Renal pelvis (tissue), 4 donors: ENCODE measurements around the gene B4GALT5. TPM values are rescaled to one million over a fixed set of nuclear protein-coding genes. Genes with fewer than 3 reads are reported as not detected.

Experiments
- DNase-seq: peaks from one replicate; pipeline ENCODE4 v3.0.0-alpha.2; 2013
- polyA plus RNA-seq, 3 donors: library from polyadenylated mRNA; unstranded; fragments of 120-200 nt; gene quantifications; one replicate each; pipeline ENCODE4 v1.2.1, GENCODE V29; 2013; ENCODE audit not compliant: insufficient read length in 3 of 3

The B4GALT5 gene
- polyA plus RNA-seq, 3 donors, result 46.5 to 51.9 (median 48.3) TPM

DNA sequence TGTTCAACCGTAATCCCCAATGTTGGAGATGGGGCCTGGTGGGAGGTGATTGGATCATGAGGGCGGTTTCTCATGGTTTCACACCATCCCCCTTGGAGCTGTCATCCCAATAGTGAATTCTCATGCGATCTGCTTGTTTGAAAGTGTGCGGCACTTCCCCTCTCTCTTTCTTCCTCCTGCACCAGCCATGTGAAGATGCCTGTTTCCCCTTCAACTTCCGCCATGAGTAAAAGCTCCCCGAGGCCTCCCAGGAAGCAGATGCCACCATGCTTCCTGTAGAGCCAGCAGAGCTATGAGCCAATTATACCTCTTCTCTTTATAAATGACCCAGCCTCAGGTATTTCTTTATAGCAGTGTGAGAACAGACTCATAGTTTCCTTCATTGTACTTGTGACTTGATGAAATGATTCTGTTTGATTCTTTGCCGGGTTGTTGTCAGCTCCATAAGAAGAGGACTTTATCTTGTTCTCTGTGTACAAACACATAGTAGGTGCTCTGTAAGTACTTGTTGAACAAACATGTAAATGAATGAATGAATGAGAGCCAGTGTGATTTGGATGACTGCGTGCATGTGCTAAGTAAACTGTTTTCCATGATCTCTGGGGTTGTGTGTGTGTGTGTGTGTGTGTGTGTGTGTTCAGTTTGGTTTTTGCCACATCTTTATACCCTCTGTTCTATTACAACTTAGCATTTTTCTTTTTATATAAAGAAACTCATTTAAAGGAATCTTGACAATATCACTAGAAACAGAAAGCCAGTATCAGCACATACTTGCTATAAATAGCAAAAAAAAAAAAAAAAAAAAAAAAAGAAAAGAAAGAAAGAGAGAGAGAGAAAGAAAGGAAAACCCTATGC is 123.3 kb downstream of the B4GALT5 start:
- DNase-seq, result no peak

DNA sequence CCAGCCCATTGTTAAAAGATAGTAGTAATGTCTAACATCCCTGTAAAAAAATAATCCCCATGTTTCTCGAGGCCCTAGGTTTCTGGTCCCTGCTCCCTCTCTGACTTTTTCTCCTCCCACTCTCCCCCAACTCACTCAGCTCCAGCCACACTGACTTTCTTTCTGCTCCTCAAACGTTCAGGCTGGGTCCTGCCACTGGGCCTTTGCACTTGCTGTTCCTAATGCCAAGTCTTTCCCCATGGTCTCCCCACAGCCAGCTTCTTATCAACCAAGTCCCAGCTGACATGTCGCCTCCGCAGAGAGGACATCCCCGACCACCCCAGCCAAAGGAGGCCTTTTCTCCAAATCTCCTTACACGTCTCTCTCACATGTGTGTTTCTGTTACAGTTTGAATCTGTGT is 123.9 kb downstream of the B4GALT5 start:
- DNase-seq, result no peak

DNA sequence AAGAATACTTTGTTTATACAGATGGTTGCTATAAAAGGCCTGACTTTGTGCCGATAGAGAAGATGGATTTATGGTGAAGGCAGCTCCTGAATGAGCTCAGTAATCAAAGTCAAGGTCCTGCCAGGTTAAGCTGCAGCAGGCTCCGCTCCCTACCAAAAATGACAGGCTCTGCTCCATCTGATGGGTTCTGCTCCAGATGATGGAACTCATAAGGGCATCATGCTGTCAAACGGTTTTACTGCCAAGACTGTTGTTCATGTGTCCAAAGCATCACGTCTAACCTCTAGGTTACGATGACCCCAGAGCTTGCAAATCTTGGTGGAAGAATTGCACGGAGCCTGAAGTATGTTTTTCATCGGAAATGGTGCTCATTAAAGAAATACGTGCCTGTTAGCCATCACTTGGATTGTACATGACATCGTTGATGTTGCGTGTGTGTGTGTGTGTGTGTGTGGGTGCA is 126.5 kb downstream of the B4GALT5 start:
- DNase-seq, result peak; percentile 88

DNA sequence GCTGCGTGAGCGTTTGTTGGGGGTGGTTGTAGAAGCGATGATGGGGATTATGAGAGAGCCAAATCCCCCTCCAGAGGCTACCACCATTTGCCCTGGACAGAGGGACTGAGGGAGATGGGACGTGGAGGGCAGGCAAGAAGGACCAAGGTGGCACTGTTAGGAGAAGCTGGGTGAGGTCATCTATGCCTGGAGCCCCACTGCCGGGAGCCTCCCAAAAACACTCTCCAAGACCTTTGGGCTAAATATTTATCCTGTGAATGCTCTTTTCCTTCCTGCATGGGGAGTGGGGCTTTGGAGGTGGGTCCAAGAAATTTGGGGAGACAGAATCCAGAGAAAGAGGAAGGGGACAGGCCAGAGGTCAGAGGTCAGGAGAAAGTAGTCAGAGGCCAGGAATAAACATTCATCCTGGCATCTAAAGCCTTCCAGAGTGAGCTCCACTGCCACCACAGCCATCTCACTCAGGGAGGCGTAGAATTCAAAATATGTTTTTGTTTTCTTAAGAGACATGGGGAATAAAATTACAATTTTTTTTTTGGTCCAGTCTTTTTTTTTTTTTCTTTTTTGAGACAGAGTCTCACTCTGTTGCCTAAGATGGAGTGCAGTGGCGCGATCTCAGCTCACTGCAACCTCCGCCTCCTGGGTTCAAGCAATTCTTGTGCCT is 128.0 kb downstream of the B4GALT5 start:
- no peak for DNase-seq

DNA sequence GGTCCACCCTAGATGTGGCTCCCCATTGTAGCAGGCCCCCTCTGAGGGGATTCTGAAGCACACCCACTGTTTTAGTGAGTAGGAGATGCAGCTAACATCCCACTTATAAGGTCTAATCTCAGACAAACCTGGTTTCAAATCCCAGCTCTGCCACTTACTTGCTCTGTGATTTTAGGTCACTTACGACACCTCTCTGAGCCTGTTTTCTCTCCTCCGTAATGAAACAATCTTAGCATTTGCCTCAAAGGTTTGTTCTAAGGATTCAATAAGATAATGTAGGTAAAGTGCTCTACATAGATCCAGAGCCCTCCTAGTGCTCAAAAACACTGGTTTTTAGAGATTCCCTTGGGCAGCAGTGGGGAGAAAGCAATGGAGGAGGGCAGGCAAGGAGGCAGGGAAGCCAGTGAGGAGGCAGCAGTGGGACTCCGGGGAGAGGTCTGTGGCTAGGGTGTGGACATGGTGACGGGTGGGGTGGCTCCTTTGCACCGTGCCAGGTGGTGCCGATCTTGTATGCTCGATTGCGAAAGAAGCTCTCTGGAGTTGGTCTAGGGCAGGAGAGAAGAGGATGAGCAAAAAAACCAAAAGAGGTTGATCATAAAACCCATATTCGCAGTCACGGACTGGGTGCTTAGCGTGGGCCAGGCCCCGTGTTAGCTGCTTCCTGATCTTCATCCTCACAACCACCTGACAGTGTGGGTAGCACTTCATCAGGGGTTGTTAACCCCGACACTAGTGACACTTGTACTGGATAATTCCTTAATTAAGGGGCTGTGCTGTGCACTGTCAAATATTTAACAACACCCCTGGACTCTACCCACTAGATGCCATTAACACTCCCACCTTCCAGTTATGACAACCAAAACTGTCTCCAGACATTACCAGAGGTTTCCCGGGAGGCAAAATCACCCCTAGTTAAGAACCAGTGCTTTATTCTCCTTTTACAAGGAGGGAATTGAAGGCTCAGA is 129.0 kb downstream of the B4GALT5 start:
- DNase-seq, result no peak

DNA sequence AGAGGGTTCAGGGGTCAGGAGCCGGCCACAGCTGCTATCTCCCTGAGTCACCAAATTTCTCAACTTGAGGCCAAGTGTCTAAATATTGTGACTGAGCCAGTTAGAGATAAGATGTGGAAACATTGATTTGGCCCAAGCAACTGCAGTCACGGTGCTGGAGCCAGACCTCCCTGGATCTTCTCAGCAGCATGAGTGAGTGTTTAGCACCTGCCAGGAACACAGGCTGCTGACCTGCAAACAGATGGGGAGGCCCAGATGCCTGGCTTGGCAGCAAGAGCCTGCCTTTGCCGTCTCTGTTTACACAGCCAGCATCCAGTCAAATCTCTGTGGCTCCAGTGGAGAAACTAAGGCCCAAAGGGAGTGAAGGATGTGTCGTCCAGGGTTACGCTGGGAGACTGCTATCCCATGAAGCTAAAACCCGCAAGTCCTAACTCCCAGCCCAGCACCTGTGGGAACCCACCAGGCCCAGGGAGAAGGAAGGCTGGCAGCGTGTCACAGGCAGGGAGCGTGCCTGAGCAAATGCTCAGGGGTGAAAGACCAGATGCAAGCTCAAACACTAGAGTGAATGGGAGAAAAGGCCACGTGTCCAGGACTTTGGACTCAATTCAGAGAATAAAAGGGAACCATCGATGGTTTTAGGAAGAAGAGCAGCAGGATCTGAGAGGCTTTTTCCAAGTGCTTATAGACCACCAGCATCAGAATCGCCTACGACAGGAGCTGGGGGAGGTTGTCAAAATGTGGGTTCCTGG is 129.8 kb downstream of the B4GALT5 start:
- no peak for DNase-seq

DNA sequence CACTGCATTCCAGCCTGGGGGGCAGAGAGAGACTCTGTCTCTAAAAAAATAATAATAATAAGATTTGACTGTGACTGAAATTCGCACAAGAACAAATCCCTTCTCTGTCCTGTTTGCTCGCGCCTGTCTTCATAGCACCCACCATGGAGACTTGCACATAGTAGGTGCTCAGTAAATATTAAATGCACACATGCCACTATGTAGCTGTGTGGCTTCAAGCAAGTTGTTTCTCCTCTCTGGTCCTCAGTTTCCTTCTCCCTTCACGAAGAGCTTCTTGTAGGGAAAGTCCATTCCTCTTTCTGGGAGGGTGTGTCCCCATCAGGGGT is 130.4 kb downstream of the B4GALT5 start:
- no peak for DNase-seq

Other genes with a start within 250 kb of the B4GALT5 start
- gene KCNB1, start 231.2 kb downstream of the B4GALT5 start, polyA plus RNA-seq, result under 1 TPM; 0.37 to 0.57 (median 0.50) TPM
- gene PTGIS, start 145.7 kb downstream of the B4GALT5 start, polyA plus RNA-seq, result 10 to 100 TPM; 29.5 to 34.6 (median 32.9) TPM
- 10 to 100 TPM in 2 of 3 donors, 1 to 10 TPM in 1; 9.3 to 12.8 (median 11.4) TPM for gene SLC9A8, start 99.0 kb upstream of the B4GALT5 start, polyA plus RNA-seq
- gene SPATA2, start 201.7 kb upstream of the B4GALT5 start, polyA plus RNA-seq, result 10 to 100 TPM in 2 of 3 donors, 1 to 10 TPM in 1; 9.6 to 10.8 (median 10.7) TPM
- gene RNF114, start 222.5 kb upstream of the B4GALT5 start, polyA plus RNA-seq, result 10 to 100 TPM; 64.7 to 82.7 (median 80.5) TPM